WTC11 (cell line): Measurements from ENCODE around the gene NNT. TPM values are rescaled to one million over a fixed set of nuclear protein-coding genes. Genes with fewer than 3 reads are reported as not detected.

ENCODE experiments used
- ATAC-seq: fragments of 200-7000 bp; cut with Tn5 transposase; 2 replicates; pipeline ENCODE4 v1.10.0; 2021; ENCODE audit warnings: mild to moderate bottlenecking, moderate library complexity
- CTCF ChIA-PET: fragments of 300-600 bp; sonication (Branson Sonifier 250); formaldehyde crosslinking; loops from one replicate; lab custom pipeline; 2021; ENCODE audit warnings: antibody characterized with exemption; lab: Charles Lee
- POLR2A ChIA-PET: fragments of 350-600 bp; sonication (Branson Sonifier 250); formaldehyde crosslinking; loops from one replicate; lab custom pipeline; 2021; ENCODE audit warnings: antibody characterized with exemption; lab: Charles Lee
- DNase-seq: peaks from one replicate; pipeline ENCODE4 v3.0.0; 2021; ENCODE audit warnings: low spot score
- H3K27ac Mint-ChIP-seq: 2 replicates; pipeline ENCODE4 v1.8.0; 2021; ENCODE audit warnings: mixed read lengths
- H3K27me3 Mint-ChIP-seq: 2 replicates; pipeline ENCODE4 v1.8.0; 2021; ENCODE audit warnings: low read depth, mild to moderate bottlenecking, moderate library complexity, mixed read lengths
- H3K36me3 Mint-ChIP-seq: 2 replicates; pipeline ENCODE4 v1.8.0; 2021; ENCODE audit warnings: mixed read lengths
- H3K4me1 Mint-ChIP-seq: 2 replicates; pipeline ENCODE4 v1.8.0; 2022; ENCODE audit warnings: mixed read lengths
- H3K4me3 Mint-ChIP-seq: 2 replicates; pipeline ENCODE4 v1.8.0; 2021; ENCODE audit warnings: mild to moderate bottlenecking, moderate library complexity, mixed read lengths
- H3K9me3 Mint-ChIP-seq: 2 replicates; pipeline ENCODE4 v1.8.0; 2021; ENCODE audit warnings: mixed read lengths
- ARID4B ChIP-seq: sonication (generic); formaldehyde crosslinking; IDR thresholded peaks from 2 replicates; pipeline ENCODE4 v1.8.0; 2023; ENCODE audit warnings: missing genetic modification reagents, mild to moderate bottlenecking, borderline replicate concordance
- CDX4 ChIP-seq: fragments of 250-450 bp; sonication (Bioruptor Pico); IDR thresholded peaks from 2 replicates; pipeline ENCODE4 v1.9.0; 2021; ENCODE audit warnings: moderate library complexity, mild to moderate bottlenecking, inconsistent platforms, borderline replicate concordance
- ESRRA ChIP-seq: sonication (generic); formaldehyde crosslinking; IDR thresholded peaks from 2 replicates; pipeline ENCODE4 v1.8.1; 2022; ENCODE audit warnings: mild to moderate bottlenecking, missing genetic modification reagents, borderline replicate concordance
- GABPB1 ChIP-seq: sonication (generic); formaldehyde crosslinking; IDR thresholded peaks from 2 replicates; pipeline ENCODE4 v1.8.1; 2023; ENCODE audit warnings: mild to moderate bottlenecking, missing genetic modification reagents
- GTF2I ChIP-seq: fragments of 250-450 bp; sonication (Bioruptor Pico); conservative IDR thresholded peaks from 2 replicates; pipeline ENCODE4 v1.4.0; 2021; ENCODE audit warnings: mild to moderate bottlenecking
- HMGA2 ChIP-seq: fragments of 250-450 bp; sonication (Bioruptor Pico); IDR thresholded peaks from 2 replicates; pipeline ENCODE4 v1.4.0; 2021; ENCODE audit warnings: mild to moderate bottlenecking, moderate library complexity
- HMGXB4 ChIP-seq: sonication (generic); formaldehyde crosslinking; IDR thresholded peaks from 2 replicates; pipeline ENCODE4 v1.8.1; 2023; ENCODE audit warnings: mild to moderate bottlenecking, moderate library complexity, missing genetic modification reagents
- IRF1 ChIP-seq: sonication (generic); formaldehyde crosslinking; IDR thresholded peaks from 2 replicates; pipeline ENCODE4 v1.8.0; 2023; ENCODE audit warnings: missing genetic modification reagents
- MYBL2 ChIP-seq: sonication (generic); formaldehyde crosslinking; IDR thresholded peaks from 2 replicates; pipeline ENCODE4 v1.8.1; 2023; ENCODE audit warnings: mild to moderate bottlenecking, moderate library complexity, missing genetic modification reagents
- OVOL2 ChIP-seq: fragments of 250-450 bp; sonication (Bioruptor Pico); IDR thresholded peaks from 2 replicates; pipeline ENCODE4 v1.9.0; 2021; ENCODE audit warnings: mild to moderate bottlenecking, borderline replicate concordance
- PREB ChIP-seq: sonication (generic); formaldehyde crosslinking; IDR thresholded peaks from 2 replicates; pipeline ENCODE4 v1.8.1; 2022; ENCODE audit warnings: mild to moderate bottlenecking, missing genetic modification reagents, moderate library complexity, borderline replicate concordance
- TCF7 ChIP-seq: sonication (generic); formaldehyde crosslinking; IDR thresholded peaks from 2 replicates; pipeline ENCODE4 v1.8.0; 2022; ENCODE audit warnings: mild to moderate bottlenecking, low read depth, missing genetic modification reagents, moderate library complexity
- ZNF121 ChIP-seq: sonication (generic); formaldehyde crosslinking; IDR thresholded peaks from 2 replicates; pipeline ENCODE4 v1.8.0; 2023; ENCODE audit warnings: missing genetic modification reagents
- ZNF219 ChIP-seq: sonication (generic); formaldehyde crosslinking; IDR thresholded peaks from 2 replicates; pipeline ENCODE4 v1.8.0; 2023; ENCODE audit warnings: missing genetic modification reagents, mild to moderate bottlenecking, borderline replicate concordance
- ZNF425 ChIP-seq: fragments of 250-450 bp; sonication (Bioruptor Pico); conservative IDR thresholded peaks from 2 replicates; pipeline ENCODE4 v1.9.0; 2021; ENCODE audit warnings: mild to moderate bottlenecking
- ZNF512 ChIP-seq: sonication (generic); formaldehyde crosslinking; IDR thresholded peaks from 2 replicates; pipeline ENCODE4 v1.8.1; 2022; ENCODE audit warnings: missing genetic modification reagents, borderline replicate concordance
- ZNF671 ChIP-seq: fragments of 250-450 bp; sonication (Bioruptor Pico); IDR thresholded peaks from 2 replicates; pipeline ENCODE4 v1.8.0; 2021; ENCODE audit warnings: mild to moderate bottlenecking
- ZSCAN18 ChIP-seq: fragments of 250-450 bp; sonication (Bioruptor Pico); IDR thresholded peaks from 2 replicates; pipeline ENCODE4 v2.1.2; 2022; ENCODE audit warnings: mild to moderate bottlenecking, moderate library complexity
- total RNA-seq: library from RNA; stranded (reverse); gene quantifications from 3 replicates; pipeline ENCODE4 v1.2.3, GENCODE V29; 2021

Gene NNT
- total RNA-seq, 1 experiment from 2014 or later: 37.6 TPM

GRCh38 chr5:43635374-43635773 is 32.4 kb downstream of the NNT start (continued):
- TF ChIP-seq GABPB1: no peak

GRCh38 chr5:43636076-43636475 is 33.1 kb downstream of the NNT start:
- H3K4me1 Mint-ChIP-seq: peaks cover 2% of the 10 kb centered on the region; the same call in 1 of the 2 replicates
- H3K36me3 Mint-ChIP-seq: no peaks in the 10 kb centered on the region
- DNase-seq: no peak
- no peak overlapping the region for H3K27ac Mint-ChIP-seq
- H3K27me3 Mint-ChIP-seq: no peaks in the 10 kb centered on the region
- POLR2A ChIA-PET: no interaction called here
- no peak for ATAC-seq
- no peak overlapping the region for H3K4me3 Mint-ChIP-seq
- CTCF ChIA-PET: no interaction called here
- no peaks in the 10 kb centered on the region for H3K9me3 Mint-ChIP-seq
- no peak for TF ChIP-seq ZNF121 (CRISPR knock-in tag)
- no peak for TF ChIP-seq GTF2I (CRISPR knock-in tag)
- no peak for TF ChIP-seq ZNF671
- no peak for TF ChIP-seq MYBL2
- TF ChIP-seq HMGA2 (CRISPR knock-in tag): no peak
- TF ChIP-seq ARID4B (CRISPR knock-in tag): no peak
- TF ChIP-seq OVOL2 (CRISPR knock-in tag): no peak
- TF ChIP-seq ZNF512: no peak
- TF ChIP-seq ZSCAN18 (CRISPR knock-in tag): no peak
- TF ChIP-seq ZNF425: no peak
- TF ChIP-seq ESRRA (CRISPR knock-in tag): no peak
- no peak for TF ChIP-seq CDX4 (CRISPR knock-in tag)
- no peak for TF ChIP-seq TCF7 (CRISPR knock-in tag)
- no peak for TF ChIP-seq ZNF219 (CRISPR knock-in tag)
- no peak for TF ChIP-seq PREB (CRISPR knock-in tag)
- TF ChIP-seq HMGXB4 (CRISPR knock-in tag): no peak
- no peak for TF ChIP-seq IRF1 (CRISPR knock-in tag)
- TF ChIP-seq, all 79 proteins: peak for 0
